ENCODE data around the gene DCTN3. TPM values are rescaled to one million over a fixed set of nuclear protein-coding genes. Genes with fewer than 3 reads are reported as not detected.

Gene DCTN3
- total RNA-seq, 1 donor, result 84.0 TPM

DNA sequence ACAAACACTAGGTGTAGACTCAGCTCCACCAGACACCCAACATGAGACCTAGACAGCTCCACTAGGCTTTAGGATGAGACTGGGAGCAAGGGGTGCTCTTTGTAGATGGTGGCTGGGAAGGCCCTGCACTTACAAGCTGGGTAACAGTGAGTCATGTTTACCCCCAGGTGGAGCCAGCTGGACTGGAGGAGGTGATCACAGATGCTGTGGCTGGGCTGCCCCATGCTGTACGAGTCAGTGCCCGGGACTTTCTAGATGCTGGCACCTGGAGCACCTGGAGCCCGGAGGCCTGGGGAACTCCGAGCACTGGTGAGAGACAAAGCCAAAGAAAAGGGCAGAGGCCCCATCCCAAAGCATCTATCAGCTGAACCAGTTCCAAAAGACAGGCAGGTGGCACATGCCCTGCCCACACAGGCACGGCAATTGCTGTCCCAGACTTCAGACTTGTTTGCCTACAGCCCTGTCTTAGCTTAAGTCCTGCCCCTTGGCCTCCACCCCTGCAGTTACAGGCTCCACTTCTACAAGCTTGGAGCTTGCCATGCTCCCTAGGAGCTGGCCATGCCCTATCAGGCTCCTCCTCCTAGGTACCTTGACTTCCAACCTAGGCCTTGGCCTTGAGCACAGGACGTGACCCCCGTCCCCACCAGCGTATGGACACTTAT is 39.4 kb upstream of the DCTN3 start:
- Histone ChIP-seq H3K4me1 (ENCODE audit: insufficient read depth, low read length) (peaks cover 5% of the 10 kb centered on the region), H3K4me2 (ENCODE audit: insufficient read depth, low read length) (no peak overlapping the region), H3K4me3 (ENCODE audit: insufficient read depth, low read length) (no peak overlapping the region), H3K27ac (ENCODE audit: low read depth, low read length) (no peak overlapping the region), H2AFZ (ENCODE audit: low read length) (no peak overlapping the region), H4K20me1 (ENCODE audit: insufficient read depth, low read length) (no peaks in the 10 kb centered on the region), H3K79me2 (ENCODE audit: insufficient read depth, low read length) (no peaks in the 10 kb centered on the region), H3K36me3 (ENCODE audit: insufficient read depth, low read length) (no peaks in the 10 kb centered on the region), H3K9me3 (ENCODE audit: low read depth, low read length) (no peaks in the 10 kb centered on the region), H3K27me3 (ENCODE audit: insufficient read depth, low read length) (no peaks in the 10 kb centered on the region)
- TF ChIP-seq, protein P1, sequence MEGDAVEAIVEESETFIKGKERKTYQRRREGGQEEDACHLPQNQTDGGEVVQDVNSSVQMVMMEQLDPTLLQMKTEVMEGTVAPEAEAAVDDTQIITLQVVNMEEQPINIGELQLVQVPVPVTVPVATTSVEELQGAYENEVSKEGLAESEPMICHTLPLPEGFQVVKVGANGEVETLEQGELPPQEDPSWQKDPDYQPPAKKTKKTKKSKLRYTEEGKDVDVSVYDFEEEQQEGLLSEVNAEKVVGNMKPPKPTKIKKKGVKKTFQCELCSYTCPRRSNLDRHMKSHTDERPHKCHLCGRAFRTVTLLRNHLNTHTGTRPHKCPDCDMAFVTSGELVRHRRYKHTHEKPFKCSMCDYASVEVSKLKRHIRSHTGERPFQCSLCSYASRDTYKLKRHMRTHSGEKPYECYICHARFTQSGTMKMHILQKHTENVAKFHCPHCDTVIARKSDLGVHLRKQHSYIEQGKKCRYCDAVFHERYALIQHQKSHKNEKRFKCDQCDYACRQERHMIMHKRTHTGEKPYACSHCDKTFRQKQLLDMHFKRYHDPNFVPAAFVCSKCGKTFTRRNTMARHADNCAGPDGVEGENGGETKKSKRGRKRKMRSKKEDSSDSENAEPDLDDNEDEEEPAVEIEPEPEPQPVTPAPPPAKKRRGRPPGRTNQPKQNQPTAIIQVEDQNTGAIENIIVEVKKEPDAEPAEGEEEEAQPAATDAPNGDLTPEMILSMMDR (IDR thresholded peaks at IDR 0.05; ENCODE audit: extremely low read depth, low read depth, low read length), result no peak
- DNase-seq (ENCODE audit: insufficient read length, low spot score, missing footprints), result peak; percentile 17

DNA sequence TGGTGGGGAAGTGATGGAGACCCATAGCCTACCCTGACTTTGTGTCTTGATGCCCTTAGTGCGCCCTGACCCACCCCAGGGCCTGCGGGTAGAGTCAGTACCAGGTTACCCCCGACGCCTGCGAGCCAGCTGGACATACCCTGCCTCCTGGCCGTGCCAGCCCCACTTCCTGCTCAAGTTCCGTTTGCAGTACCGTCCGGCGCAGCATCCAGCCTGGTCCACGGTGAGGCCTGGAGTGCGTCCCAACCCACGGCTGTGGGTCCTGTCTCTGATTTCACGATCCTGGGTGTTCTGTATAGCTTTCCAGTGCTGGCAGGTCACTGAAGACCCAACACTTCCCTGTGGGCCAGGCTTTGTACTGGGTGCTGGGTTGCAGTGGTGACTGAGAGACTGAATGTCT is 38.2 kb upstream of the DCTN3 start:
- peaks cover 12% of the 10 kb centered on the region for H3K4me1 ChIP-seq (ENCODE audit: insufficient read depth, low read length)
- DNase-seq (ENCODE audit: insufficient read length, low spot score, missing footprints), result peak; percentile 79
- H3K36me3 ChIP-seq (ENCODE audit: insufficient read depth, low read length), result no peaks in the 10 kb centered on the region
- H3K79me2 ChIP-seq (ENCODE audit: insufficient read depth, low read length), result no peaks in the 10 kb centered on the region
- no peaks in the 10 kb centered on the region for H3K27me3 ChIP-seq (ENCODE audit: insufficient read depth, low read length)
- H3K27ac ChIP-seq (ENCODE audit: low read depth, low read length), result no peak overlapping the region
- H3K4me2 ChIP-seq (ENCODE audit: insufficient read depth, low read length), result no peak overlapping the region
- H3K4me3 ChIP-seq (ENCODE audit: insufficient read depth, low read length), result no peak overlapping the region
- H2AFZ ChIP-seq (ENCODE audit: low read length), result no peak overlapping the region
- H4K20me1 ChIP-seq (ENCODE audit: insufficient read depth, low read length), result no peaks in the 10 kb centered on the region
- TF ChIP-seq, protein P1 (IDR thresholded peaks at IDR 0.05; ENCODE audit: extremely low read depth, low read depth, low read length), result no peak
- no peaks in the 10 kb centered on the region for H3K9me3 ChIP-seq (ENCODE audit: low read depth, low read length)

DNA sequence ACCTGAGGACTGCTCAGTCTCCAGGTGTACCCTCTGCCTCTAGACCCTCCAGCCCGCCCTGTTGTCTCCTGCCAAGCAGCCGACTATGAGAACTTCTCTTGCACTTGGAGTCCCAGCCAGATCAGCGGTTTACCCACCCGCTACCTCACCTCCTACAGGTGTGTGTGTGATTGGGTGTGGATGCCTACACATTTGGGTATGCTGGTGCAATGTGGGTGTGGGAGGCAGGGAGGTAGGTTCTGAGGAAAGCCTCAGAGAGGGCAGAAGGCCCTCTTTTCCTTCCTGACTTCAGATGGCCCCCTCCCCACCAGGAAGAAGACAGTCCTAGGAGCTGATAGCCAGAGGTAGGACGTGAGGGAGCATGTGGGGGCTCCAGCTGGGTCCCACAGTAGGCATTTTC is 36.7 kb upstream of the DCTN3 start:
- H3K9me3 ChIP-seq (ENCODE audit: low read depth, low read length), result no peaks in the 10 kb centered on the region
- H3K4me2 ChIP-seq (ENCODE audit: insufficient read depth, low read length), result no peak overlapping the region
- H3K36me3 ChIP-seq (ENCODE audit: insufficient read depth, low read length), result no peaks in the 10 kb centered on the region
- H2AFZ ChIP-seq (ENCODE audit: low read length), result no peak overlapping the region
- TF ChIP-seq, protein P1 (IDR thresholded peaks at IDR 0.05; ENCODE audit: extremely low read depth, low read depth, low read length), result no peak
- no peaks in the 10 kb centered on the region for H3K79me2 ChIP-seq (ENCODE audit: insufficient read depth, low read length)
- H3K4me3 ChIP-seq (ENCODE audit: insufficient read depth, low read length), result no peak overlapping the region
- no peaks in the 10 kb centered on the region for H3K27me3 ChIP-seq (ENCODE audit: insufficient read depth, low read length)
- no peak for DNase-seq (ENCODE audit: insufficient read length, low spot score, missing footprints)
- no peak overlapping the region for H3K27ac ChIP-seq (ENCODE audit: low read depth, low read length)
- peaks cover 27% of the 10 kb centered on the region for H3K4me1 ChIP-seq (ENCODE audit: insufficient read depth, low read length)
- no peaks in the 10 kb centered on the region for H4K20me1 ChIP-seq (ENCODE audit: insufficient read depth, low read length)

DNA sequence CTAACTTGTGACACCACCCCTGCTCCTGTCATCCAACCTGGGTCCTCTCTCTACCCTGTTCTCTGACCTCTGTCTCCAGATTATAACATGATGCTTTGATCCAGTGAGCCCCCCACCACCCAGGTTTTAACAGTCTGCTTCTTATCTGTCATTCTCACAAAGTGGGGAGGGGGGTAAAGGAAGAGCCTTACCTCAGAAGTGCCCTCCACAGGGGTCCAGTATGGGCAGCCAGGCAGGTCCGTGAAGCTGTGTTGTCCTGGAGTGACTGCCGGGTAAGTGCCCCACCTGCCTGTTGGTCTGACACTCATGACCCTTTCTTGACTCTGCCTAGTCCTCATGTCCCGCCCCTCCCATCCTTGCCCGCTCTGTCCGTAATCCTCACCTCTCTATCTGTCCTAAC is 35.1 kb upstream of the DCTN3 start:
- Histone ChIP-seq H3K36me3 (ENCODE audit: insufficient read depth, low read length) (no peaks in the 10 kb centered on the region), H3K9me3 (ENCODE audit: low read depth, low read length) (no peaks in the 10 kb centered on the region), H4K20me1 (ENCODE audit: insufficient read depth, low read length) (no peaks in the 10 kb centered on the region), H3K27me3 (ENCODE audit: insufficient read depth, low read length) (no peaks in the 10 kb centered on the region), H3K4me1 (ENCODE audit: insufficient read depth, low read length) (peaks cover 40% of the 10 kb centered on the region), H3K4me3 (ENCODE audit: insufficient read depth, low read length) (no peak overlapping the region), H3K79me2 (ENCODE audit: insufficient read depth, low read length) (no peaks in the 10 kb centered on the region), H2AFZ (ENCODE audit: low read length) (no peak overlapping the region), H3K27ac (ENCODE audit: low read depth, low read length) (no peak overlapping the region), H3K4me2 (ENCODE audit: insufficient read depth, low read length) (no peak overlapping the region)
- DNase-seq (ENCODE audit: insufficient read length, low spot score, missing footprints), result no peak
- TF ChIP-seq, protein P1 (IDR thresholded peaks at IDR 0.05; ENCODE audit: extremely low read depth, low read depth, low read length), result no peak
